H1 (cell line): ENCODE measurements around the gene SHISA9. TPM values are rescaled to one million over a fixed set of nuclear protein-coding genes. Genes with fewer than 3 reads are reported as not detected.

ENCODE experiments used
- CTCF ChIA-PET: fragments of 300-600 bp; sonication (Branson Sonifier 250); formaldehyde crosslinking; loops from one replicate; lab custom pipeline; 2021; ENCODE audit not compliant: partially characterized antibody; lab: Charles Lee
- POLR2A ChIA-PET: fragments of 300-600 bp; sonication (Branson Sonifier 250); formaldehyde crosslinking; loops from one replicate; lab custom pipeline; 2021; ENCODE audit warnings: inconsistent platforms; ENCODE audit not compliant: partially characterized antibody; lab: Charles Lee
- DNase-seq, 2 experiments: peaks; one replicate each; pipeline versions ENCODE4 v3.0.0 to v3.0.0-alpha.2; 2010 to 2022; ENCODE audit warnings: low spot score in 2 of 2, low read depth in 1 of 2, mixed read lengths in 1 of 2
- FAIRE-seq: peaks from 2 replicates; lab custom pipeline; 2011; peaks lifted over from hg19 to GRCh38; lab: Jason Lieb, UNC
- H2AFZ ChIP-seq: 2 replicates; pipeline ENCODE4 v1.8.1; 2012; ENCODE audit warnings: low read length, inconsistent platforms
- H2AK5ac ChIP-seq: 2 replicates; pipeline ENCODE4 v1.6.1; 2013; ENCODE audit warnings: low read depth, low read length
- H2BK120ac ChIP-seq: replicated peaks from 2 replicates; pipeline ENCODE3; 2013; ENCODE audit warnings: low read depth, low read length, inconsistent platforms
- H2BK12ac ChIP-seq: 2 replicates; pipeline ENCODE4 v1.6.1; 2013; ENCODE audit warnings: low read depth, low read length
- H2BK15ac ChIP-seq: 2 replicates; pipeline ENCODE4 v1.6.1; 2013; ENCODE audit warnings: low read length
- H2BK20ac ChIP-seq: 2 replicates; pipeline ENCODE4 v1.6.1; 2013; ENCODE audit warnings: low read length
- H2BK5ac ChIP-seq: 2 replicates; pipeline ENCODE4 v1.6.1; 2013; ENCODE audit warnings: low read depth, low read length
- H3K14ac ChIP-seq: 2 replicates; pipeline ENCODE4 v1.6.1; 2013; ENCODE audit warnings: inconsistent platforms; ENCODE audit not compliant: insufficient read length
- H3K18ac ChIP-seq: 2 replicates; pipeline ENCODE4 v1.6.1; 2013; ENCODE audit warnings: low read length; ENCODE audit errors: extremely low read depth
- H3K23ac ChIP-seq: 2 replicates; pipeline ENCODE4 v1.6.1; 2013; ENCODE audit warnings: inconsistent platforms; ENCODE audit not compliant: insufficient read length
- H3K23me2 ChIP-seq: 2 replicates; pipeline ENCODE4 v1.6.1; 2013; ENCODE audit warnings: low read depth, low read length
- H3K27ac ChIP-seq: 2 replicates; pipeline ENCODE4 v1.6.1; 2011; ENCODE audit warnings: low read depth, low read length, inconsistent platforms
- H3K27me3 ChIP-seq, 4 experiments: replicated peaks in 1 of 4; 1 replicate in 1 of 4; 2 replicates in 3 of 4; pipeline versions ENCODE4 v1.6.1 to v1.8.1; 2011 to 2013; ENCODE audit warnings: low read length in 3 of 4, mild to moderate bottlenecking in 3 of 4, inconsistent platforms in 2 of 4, mixed read lengths in 2 of 4, moderate library complexity in 1 of 4; ENCODE audit not compliant: control insufficient read depth in 3 of 4, insufficient read depth in 3 of 4; ENCODE audit errors: extremely low read depth in 1 of 4
- H3K36me3 ChIP-seq, 4 experiments: 2 replicates each; pipeline versions ENCODE4 v1.6.1 to v1.8.1; 2011 to 2013; ENCODE audit warnings: mild to moderate bottlenecking in 4 of 4, low read length in 3 of 4, moderate library complexity in 2 of 4, control low read depth in 1 of 4, inconsistent platforms in 1 of 4; ENCODE audit not compliant: insufficient read depth in 4 of 4, control insufficient read depth in 2 of 4
- H3K4ac ChIP-seq: replicated peaks from 2 replicates; pipeline ENCODE3; 2013; ENCODE audit warnings: low read length, low read depth, mixed read lengths, inconsistent platforms; ENCODE audit not compliant: insufficient read length
- H3K4me1 ChIP-seq, 4 experiments: replicated peaks in 1 of 4; 1 replicate in 1 of 4; 2 replicates in 3 of 4; pipeline versions ENCODE4 v1.6.1 to v1.8.1; 2011 to 2013; ENCODE audit warnings: low read length in 3 of 4, inconsistent platforms in 2 of 4, mixed read lengths in 1 of 4; ENCODE audit not compliant: insufficient read depth in 4 of 4, control insufficient read depth in 3 of 4
- H3K4me2 ChIP-seq, 2 experiments: 2 replicates each; pipeline versions ENCODE4 v1.6.1 to v1.8.1; 2011 to 2013; ENCODE audit warnings: low read depth in 2 of 2, low read length in 2 of 2, control low read depth in 1 of 2, inconsistent platforms in 1 of 2, mild to moderate bottlenecking in 1 of 2; ENCODE audit not compliant: insufficient read depth in 1 of 2
- H3K4me3 ChIP-seq, 4 experiments: fragments of 200-600, 300-600 bp in 1 of 4; sonication (generic), shearing (Covaris generic), sonication (Bioruptor Twin) in 1 of 4; 2 replicates each; pipeline versions ENCODE4 v1.5.1 to v1.8.1; 2011 to 2016; ENCODE audit warnings: low read length in 4 of 4, low read depth in 3 of 4, control low read depth in 2 of 4, inconsistent platforms in 2 of 4, mild to moderate bottlenecking in 2 of 4, mixed read lengths in 1 of 4, moderate library complexity in 1 of 4; ENCODE audit not compliant: insufficient read depth in 2 of 4; ENCODE audit errors: extremely low read depth in 1 of 4
- H3K56ac ChIP-seq: replicated peaks from 2 replicates; pipeline ENCODE3; 2013; ENCODE audit warnings: low read depth, mild to moderate bottlenecking, mixed read lengths, low read length, inconsistent platforms; ENCODE audit not compliant: insufficient read length
- H3K79me1 ChIP-seq: 2 replicates; pipeline ENCODE4 v1.6.1; 2013; ENCODE audit warnings: low read depth, low read length, control low read depth
- H3K79me2 ChIP-seq, 2 experiments: 2 replicates each; pipeline versions ENCODE4 v1.6.1 to v1.8.1; 2012 to 2013; ENCODE audit warnings: low read length in 2 of 2, mild to moderate bottlenecking in 2 of 2, inconsistent platforms in 1 of 2; ENCODE audit not compliant: insufficient read depth in 2 of 2, control insufficient read depth in 1 of 2
- H3K9ac ChIP-seq, 4 experiments: replicated peaks in 1 of 4; 1 replicate in 1 of 4; 2 replicates in 3 of 4; pipeline versions ENCODE4 v1.6.1 to v1.8.1; 2011 to 2013; ENCODE audit warnings: low read depth in 3 of 4, low read length in 3 of 4, control low read depth in 2 of 4, mild to moderate bottlenecking in 2 of 4, moderate library complexity in 2 of 4, inconsistent platforms in 1 of 4; ENCODE audit errors: extremely low read depth in 1 of 4
- H3K9me3 ChIP-seq, 2 experiments: 2 replicates each; pipeline versions ENCODE4 v1.6.1 to v1.8.1; 2012 to 2013; ENCODE audit warnings: mild to moderate bottlenecking in 2 of 2, moderate library complexity in 2 of 2, control low read depth in 1 of 2, inconsistent platforms in 1 of 2, low read depth in 1 of 2, low read length in 1 of 2, mixed read lengths in 1 of 2; ENCODE audit not compliant: insufficient read depth in 2 of 2
- H4K20me1 ChIP-seq, 2 experiments: replicated peaks in 1 of 2; 2 replicates each; pipeline versions ENCODE3 to v1.8.1; 2011 to 2013; ENCODE audit warnings: inconsistent platforms in 2 of 2, low read length in 2 of 2, mild to moderate bottlenecking in 1 of 2; ENCODE audit not compliant: insufficient read depth in 2 of 2, control insufficient read depth in 1 of 2
- H4K5ac ChIP-seq: 2 replicates; pipeline ENCODE4 v1.6.1; 2013; ENCODE audit warnings: low read length, low read depth, mixed read lengths, inconsistent platforms; ENCODE audit not compliant: insufficient read length
- H4K8ac ChIP-seq: 2 replicates; pipeline ENCODE4 v1.8.0; 2013; ENCODE audit warnings: mild to moderate bottlenecking, moderate library complexity, low read length, inconsistent platforms; ENCODE audit not compliant: insufficient read depth; ENCODE audit errors: extremely low read depth
- H4K91ac ChIP-seq: replicated peaks from 2 replicates; pipeline ENCODE3; 2013; ENCODE audit warnings: low read length, mixed read lengths, inconsistent platforms; ENCODE audit not compliant: insufficient read length
- BRCA1 ChIP-seq: IDR thresholded peaks from 2 replicates; pipeline ENCODE4 v1.6.1; 2012; ENCODE audit warnings: low read depth, low read length, improper control_type of control experiment
- CEBPB ChIP-seq: IDR thresholded peaks from 2 replicates; pipeline ENCODE4 v1.6.1; 2012; ENCODE audit warnings: low read depth, low read length
- WGBS, 2 experiments: shearing (Covaris generic) in 1 of 2; methylation state at CpG; one replicate each; pipeline versions ENCODE4 v1.1.6 to v1.1.7; 2013 to 2015; ENCODE audit warnings: low lambda C conversion rate in 2 of 2, mixed read lengths in 2 of 2, inconsistent platforms in 1 of 2, low coverage in 1 of 2, missing lambda C conversion rate in 1 of 2; ENCODE audit not compliant: insufficient replicate concordance in 2 of 2, insufficient coverage in 1 of 2, insufficient read length in 1 of 2; ENCODE audit errors: extremely low coverage in 1 of 2, missing lambda C conversion rate in 1 of 2; 5-methylcytosine and 5-hydroxymethylcytosine counted together
- polyA plus RNA-seq, 7 experiments: library from polyadenylated mRNA; depleted of rRNA in 3 of 7; stranded (reverse) in 5 of 7; unstranded in 2 of 7; fragments of >200 nt in 5 of 7; fragments of 200-250 nt in 2 of 7; gene quantifications; 1 replicate in 5 of 7; 2 replicates in 1 of 7; 4 replicates in 1 of 7; pipeline versions ENCODE4 v1.2.1 to v1.2.3, GENCODE V29; 2011 to 2013; ENCODE audit warnings: missing spikeins in 2 of 7, mixed read lengths in 2 of 7
- total RNA-seq: library from RNA; stranded (reverse); fragmentation: NEBNext Ultra II Directional; extraction: Animal tissue kit (Norgen Biotek cat#: 25700); gene quantifications from 2 replicates; pipeline ENCODE4 v1.2.1, GENCODE V29; 2021

Gene SHISA9
- total and polyA plus RNA-seq, 2 of the 8 experiments (the other 6 are each of a cell fraction or from before 2014, with no cell fraction given) = 25.6 to 39.8 TPM

DNA sequence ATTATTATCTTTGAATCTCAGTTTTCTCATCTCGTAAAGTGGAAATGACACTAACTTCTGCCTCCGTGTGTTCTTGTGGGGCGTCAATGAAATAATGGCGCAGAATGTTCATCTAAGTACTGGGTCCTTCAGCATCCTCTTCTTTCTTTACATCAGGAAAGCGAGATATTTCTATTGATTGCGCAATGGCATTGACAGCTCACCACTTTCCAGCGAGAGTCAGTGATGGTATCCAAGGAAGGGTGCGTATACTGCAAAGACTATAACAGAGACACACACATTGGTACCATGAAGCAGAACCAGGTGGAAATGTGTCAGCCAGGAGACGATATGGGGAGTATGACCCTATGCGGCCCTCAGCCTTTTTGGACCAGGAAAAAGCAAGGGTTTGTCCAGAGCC lies 162.1 kb downstream of the SHISA9 start:
- Histone ChIP-seq H3K9ac (no peak overlapping the region), H3K4ac (no peak overlapping the region), H4K20me1 (peaks cover 0 to 2% of the 10 kb centered on the region in 2 experiments), H2BK12ac (no peak overlapping the region), H2BK20ac (no peak overlapping the region), H3K9me3 (peaks cover 0 to 3% of the 10 kb centered on the region in 2 experiments; a peak in 2 of 4 replicates), H4K91ac (no peak overlapping the region), H3K56ac (no peak overlapping the region), H3K14ac (no peak overlapping the region), H3K27me3 (no peaks in the 10 kb centered on the region), H3K79me2 (peaks cover 0 to 23% of the 10 kb centered on the region in 2 experiments; a peak in 3 of 4 replicates), H3K79me1 (peaks cover 3% of the 10 kb centered on the region), H3K23me2 (peaks cover 2% of the 10 kb centered on the region; the same call in 1 of the 2 replicates), H4K8ac (no peak overlapping the region), H3K4me3 (no peak overlapping the region), H2BK5ac (no peak overlapping the region), H3K27ac (no peak overlapping the region), H3K4me1 (peaks cover 2 to 9% (median 8%) of the 10 kb centered on the region in 4 experiments; a peak in 6 of 7 replicates), H3K36me3 (no peaks in the 10 kb centered on the region), H2BK15ac (no peak overlapping the region), H2BK120ac (no peak overlapping the region), H2AK5ac (no peak overlapping the region), H3K18ac (no peak overlapping the region), H3K23ac (no peak overlapping the region), H4K5ac (no peak overlapping the region), H3K4me2 (no peak overlapping the region), H2AFZ (no peak overlapping the region)
- no peak for DNase-seq
- ChIA-PET POLR2A (no interaction called here), CTCF (no interaction called here)
- 92% methylated on average over 10 of the region's 10 CpGs; no CpG with 5 or more reads in 1 of the 2 experiments for WGBS, 2 experiments
- peak; percentile 97 for TF ChIP-seq CEBPB
- TF ChIP-seq BRCA1 = no peak
- FAIRE-seq = no peak
